SIG-M5 treated with dmso at 0.1 percent for 504 hours (cell line): Measurements from ENCODE around the gene NIM1K.
"Not testable (repeated sequence)": the region's sequence is repeated elsewhere in the genome, so short reads cannot be mapped to it uniquely, and the experiment has no call there.

Experiments
- DNase-seq: peaks from one replicate; lab custom pipeline; 2025; ENCODE audit not compliant: unreplicated experiment; lab: John Stamatoyannopoulos, UW

Gene NIM1K

GRCh38 chr5:43227655-43228054 lies 35.6 kb downstream of the NIM1K start:
- peak; percentile 25 for DNase-seq

GRCh38 chr5:43230707-43231106 lies 38.7 kb downstream of the NIM1K start:
- DNase-seq = no peak

GRCh38 chr5:43231977-43232376 lies 40.0 kb downstream of the NIM1K start:
- DNase-seq = no peak

- DNase-seq = no peak
Measured at GRCh38 chr5:43232943-43233833, 41.2 kb downstream of the NIM1K start.

GRCh38 chr5:43233946-43234345 lies 41.9 kb downstream of the NIM1K start:
- DNase-seq = no peak

GRCh38 chr5:43236653-43237355 lies 44.8 kb downstream of the NIM1K start:
- no peak for DNase-seq

- no peak for DNase-seq
Measured at GRCh38 chr5:43242196-43242595, 50.2 kb downstream of the NIM1K start.

GRCh38 chr5:43243270-43243669 lies 51.2 kb downstream of the NIM1K start:
- DNase-seq = no peak

GRCh38 chr5:43244823-43245565 lies 53.0 kb downstream of the NIM1K start:
- no peak for DNase-seq

- no peak for DNase-seq
Measured at GRCh38 chr5:43245724-43246385, 53.8 kb downstream of the NIM1K start.

GRCh38 chr5:43251754-43252153 lies 59.7 kb downstream of the NIM1K start:
- DNase-seq = no peak

GRCh38 chr5:43255704-43256103 lies 63.7 kb downstream of the NIM1K start:
- no peak for DNase-seq

- peak; percentile 21 for DNase-seq
Measured at GRCh38 chr5:43256261-43256966, 64.4 kb downstream of the NIM1K start.

GRCh38 chr5:43258116-43258515 lies 66.1 kb downstream of the NIM1K start:
- no peak for DNase-seq

- not testable (repeated sequence) for DNase-seq
Measured at GRCh38 chr5:43262269-43262668, 70.2 kb downstream of the NIM1K start.

- no peak for DNase-seq
Measured at GRCh38 chr5:43268188-43268820, 76.3 kb downstream of the NIM1K start.

- DNase-seq = peak; percentile 37
Measured at GRCh38 chr5:43270645-43271044, 78.6 kb downstream of the NIM1K start.

GRCh38 chr5:43273552-43273951 lies 81.5 kb downstream of the NIM1K start:
- no peak for DNase-seq

GRCh38 chr5:43274435-43275114 lies 82.5 kb downstream of the NIM1K start:
- DNase-seq = no peak
